WTC11 (cell line): ENCODE measurements around the gene OGDHL.

ENCODE experiments used
- CTCF ChIP-seq: fragments of 200-600 bp; IDR thresholded peaks from 2 replicates; pipeline ENCODE4 v1.8.0; 2022; ENCODE audit warnings: antibody characterized with exemption
- E2F1 ChIP-seq: sonication (generic); formaldehyde crosslinking; IDR thresholded peaks from 2 replicates; pipeline ENCODE4 v1.8.0; 2022; ENCODE audit warnings: mild to moderate bottlenecking, missing genetic modification reagents

- TF ChIP-seq CTCF (no peak), E2F1 (no peak)
These were observed 21.6 kb downstream of the OGDHL start for GRCh38 chr10:49740346-49741107.
